AG04449 (cell line): ENCODE data around the gene ADGRG1.

Experiments used
- CTCF ChIA-PET: fragments of 350-600 bp; formaldehyde crosslinking; extraction: SDS; loops from one replicate; lab custom pipeline; 2021; ENCODE audit warnings: antibody characterized with exemption; lab: Yijun Ruan, JAX
- POLR2A ChIA-PET: fragments of 400-600, 350-600 bp; formaldehyde crosslinking; extraction: SDS; loops from one replicate; lab custom pipeline; 2020; ENCODE audit warnings: antibody characterized with exemption, inconsistent platforms; lab: Yijun Ruan, JAX
- DNase-seq: peaks from one replicate; pipeline ENCODE4 v3.0.0-alpha.2; 2010; ENCODE audit warnings: low read depth, low spot score
- H3K4me3 ChIP-seq: 2 replicates; pipeline ENCODE4 v1.5.1; 2011; ENCODE audit warnings: low read depth, mild to moderate bottlenecking, control low read depth, low read length
- CTCF ChIP-seq: IDR thresholded peaks from one replicate; pipeline ENCODE4 v1.5.1; 2011; ENCODE audit warnings: mild to moderate bottlenecking, moderate library complexity, low read length, control low read depth, inconsistent platforms; ENCODE audit not compliant: insufficient read depth; ENCODE audit errors: missing control alignments

ADGRG1 gene

GRCh38 chr16:57672416-57672815 is 44.0 kb downstream of the ADGRG1 start:
- POLR2A ChIA-PET, result no interaction called here
- no peak for TF ChIP-seq CTCF
- no peak overlapping the region for H3K4me3 ChIP-seq
- CTCF ChIA-PET, result interaction anchor here (1.3 to 3.7 kb wide), 2 partner anchors 9 to 23 kb away, joined by 3 to 26 read pairs; no protein-coding TSS in a partner anchor
- DNase-seq, result no peak

- H3K4me3 ChIP-seq, result no peak overlapping the region
- no peak for DNase-seq
- POLR2A ChIA-PET, result no interaction called here
- CTCF ChIA-PET, result interaction anchor here (1.3 to 3.7 kb wide), 2 partner anchors 10 to 24 kb away, joined by 3 to 26 read pairs; no protein-coding TSS in a partner anchor
- TF ChIP-seq CTCF, result no peak
Measured at GRCh38 chr16:57672824-57673223, 44.4 kb downstream of the ADGRG1 start.

GRCh38 chr16:57675741-57676551 is 47.5 kb downstream of the ADGRG1 start:
- DNase-seq, result no peak
- POLR2A ChIA-PET, result no interaction called here
- TF ChIP-seq CTCF, result no peak
- CTCF ChIA-PET, result no interaction called here
- H3K4me3 ChIP-seq, result no peak overlapping the region

GRCh38 chr16:57676553-57677085 is 48.2 kb downstream of the ADGRG1 start:
- H3K4me3 ChIP-seq, result no peak overlapping the region
- no peak for DNase-seq
- TF ChIP-seq CTCF, result no peak
- ChIA-PET POLR2A (no interaction called here), CTCF (interaction anchor here (0.8 kb wide), 1 partner anchor 86 kb away, joined by 3 read pairs; no protein-coding TSS in a partner anchor)

GRCh38 chr16:57677622-57678369 is 49.4 kb downstream of the ADGRG1 start:
- no peak overlapping the region for H3K4me3 ChIP-seq
- TF ChIP-seq CTCF, result no peak
- DNase-seq, result no peak
- CTCF ChIA-PET, result interaction anchor here (0.7 to 0.8 kb wide), 2 partner anchors 29 to 87 kb away, joined by 3 to 4 read pairs; no protein-coding TSS in a partner anchor
- POLR2A ChIA-PET, result no interaction called here

GRCh38 chr16:57679016-57679415 is 50.6 kb downstream of the ADGRG1 start:
- CTCF ChIA-PET, result no interaction called here
- TF ChIP-seq CTCF, result no peak
- POLR2A ChIA-PET, result no interaction called here
- no peak for DNase-seq
- no peak overlapping the region for H3K4me3 ChIP-seq
